Ishikawa (cell line): ENCODE data around the gene GNPDA2.

Experiments used
- CEBPB ChIP-seq: IDR thresholded peaks from 2 replicates; pipeline ENCODE4 v1.6.1; 2012
- CREB1 ChIP-seq: IDR thresholded peaks from 2 replicates; pipeline ENCODE4 v1.6.1; 2012; ENCODE audit warnings: low read depth
- EGR1 ChIP-seq: IDR thresholded peaks from 2 replicates; pipeline ENCODE4 v1.6.1; 2012
- EP300 ChIP-seq: IDR thresholded peaks from 2 replicates; pipeline ENCODE4 v1.6.1; 2012; ENCODE audit warnings: borderline replicate concordance
- FOXM1 ChIP-seq: IDR thresholded peaks from 2 replicates; pipeline ENCODE4 v1.6.1; 2012; ENCODE audit warnings: low read depth, borderline replicate concordance
- MAX ChIP-seq: IDR thresholded peaks from 2 replicates; pipeline ENCODE4 v1.6.1; 2012
- NFIC ChIP-seq: IDR thresholded peaks from 2 replicates; pipeline ENCODE4 v1.6.1; 2012
- RAD21 ChIP-seq: IDR thresholded peaks from 2 replicates; pipeline ENCODE4 v1.6.1; 2012; ENCODE audit warnings: low read depth
- REST ChIP-seq: IDR thresholded peaks from 2 replicates; pipeline ENCODE4 v1.6.1; 2012; ENCODE audit warnings: low read depth, mild to moderate bottlenecking
- TAF1 ChIP-seq: IDR thresholded peaks from 2 replicates; pipeline ENCODE4 v1.6.1; 2012; ENCODE audit warnings: low read depth, mild to moderate bottlenecking
- TCF12 ChIP-seq: IDR thresholded peaks from 2 replicates; pipeline ENCODE4 v1.6.1; 2012; ENCODE audit warnings: low read depth
- TEAD4 ChIP-seq: IDR thresholded peaks from 2 replicates; pipeline ENCODE4 v1.6.1; 2012
- USF1 ChIP-seq: IDR thresholded peaks from 2 replicates; pipeline ENCODE4 v1.6.1; 2012
- YY1 ChIP-seq: IDR thresholded peaks from 2 replicates; pipeline ENCODE4 v1.6.1; 2012; ENCODE audit warnings: low read depth
- ZBTB7A ChIP-seq: IDR thresholded peaks from 2 replicates; pipeline ENCODE4 v1.6.1; 2012; ENCODE audit warnings: low read depth

The GNPDA2 gene

GRCh38 chr4:44740201-44740600, 13.8 kb upstream of the GNPDA2 start:
- TF ChIP-seq USF1 (no peak), RAD21 (no peak), NFIC (no peak), REST (no peak), CREB1 (no peak), CEBPB (no peak), TCF12 (no peak), MAX (no peak), ZBTB7A (no peak), YY1 (no peak), FOXM1 (no peak), TAF1 (no peak), EP300 (no peak), TEAD4 (no peak)

GRCh38 chr4:44738615-44739014, 12.3 kb upstream of the GNPDA2 start:
- TF ChIP-seq CEBPB = no peak
- no peak for TF ChIP-seq RAD21
- no peak for TF ChIP-seq REST
- TF ChIP-seq YY1 = no peak
- no peak for TF ChIP-seq TCF12
- TF ChIP-seq USF1 = no peak
- no peak for TF ChIP-seq TAF1
- TF ChIP-seq MAX = no peak
- no peak for TF ChIP-seq FOXM1
- TF ChIP-seq CREB1 = no peak
- no peak for TF ChIP-seq EGR1
- TF ChIP-seq NFIC = no peak
- TF ChIP-seq EP300 = no peak
- no peak for TF ChIP-seq TEAD4
- no peak for TF ChIP-seq ZBTB7A

- TF ChIP-seq REST = no peak
- no peak for TF ChIP-seq ZBTB7A
- no peak for TF ChIP-seq EGR1
- no peak for TF ChIP-seq CREB1
- no peak for TF ChIP-seq TCF12
Measured at GRCh38 chr4:44736900-44737299, 10.5 kb upstream of the GNPDA2 start.

- no peak for TF ChIP-seq TEAD4
- TF ChIP-seq ZBTB7A = no peak
- TF ChIP-seq MAX = no peak
- no peak for TF ChIP-seq TCF12
- no peak for TF ChIP-seq YY1
- no peak for TF ChIP-seq USF1
- TF ChIP-seq CREB1 = no peak
- TF ChIP-seq CEBPB = no peak
- TF ChIP-seq EGR1 = no peak
Measured at GRCh38 chr4:44727471-44727870, 1.1 kb upstream of the GNPDA2 start.
